ENCODE measurements around the gene GPR137.

- TF ChIP-seq EZH2 (IDR thresholded peaks at IDR 0.05) = no peak
- TF ChIP-seq EZH2phosphoT487 (IDR thresholded peaks at IDR 0.05) = no peak
These were observed 35.4 kb downstream of the GPR137 start for GRCh38 chr11:64321026-64321425.

Measured in neural progenitor cell (in vitro differentiated cells).